Right cardiac atrium (tissue), 5 donors: ENCODE results near the gene CLMN. TPM values are rescaled to one million over a fixed set of nuclear protein-coding genes. Genes with fewer than 3 reads are reported as not detected.
A peak's percentile ranks its signal among the peaks of the same experiment; 100 is the strongest.

ENCODE experiments used
- ATAC-seq, 2 donors: fragments of 200-7000 bp; cut with Tn5 transposase; one replicate each; pipeline versions ENCODE4 v1.8.0 to v1.9.1; 2020; ENCODE audit warnings: moderate library complexity in 2 of 2, mild to moderate bottlenecking in 1 of 2
- DNase-seq, 3 donors: peaks; one replicate each; pipeline ENCODE4 v3.0.0-alpha.2; 2020
- H3K27ac ChIP-seq: one replicate; pipeline ENCODE4 v1.5.1; 2013; ENCODE audit warnings: mild to moderate bottlenecking, low read length, control low read depth, moderate library complexity
- H3K27me3 ChIP-seq: one replicate; pipeline ENCODE4 v1.6.1; 2013; ENCODE audit not compliant: control insufficient read depth, insufficient read depth
- H3K4me1 ChIP-seq: one replicate; pipeline ENCODE4 v1.6.1; 2013; ENCODE audit warnings: low read length; ENCODE audit not compliant: control insufficient read depth, insufficient read depth
- H3K4me3 ChIP-seq: one replicate; pipeline ENCODE4 v1.5.1; 2013; ENCODE audit warnings: low read length, control low read depth
- H3K9me3 ChIP-seq: one replicate; pipeline ENCODE4 v1.6.1; 2013; ENCODE audit warnings: low read length; ENCODE audit not compliant: control insufficient read depth
- whole genome bisulfite sequencing: extraction: QIAGEN DNeasy Blood & Tissue Kit; methylation state at CpG from one replicate; pipeline ENCODE4 v1.1.7; 2013; 5-methylcytosine and 5-hydroxymethylcytosine counted together
- intact Hi-C, 4 donors: fragments of 100-400 bp; cut with DNase I; formaldehyde crosslinking; loops; one replicate each; pipeline versions ENCODE4 v1.11.0 to v1.14.0; 2022 to 2023
- polyA plus RNA-seq: library from polyadenylated mRNA; stranded (reverse); fragments of 200-250 nt; gene quantifications from one replicate; pipeline ENCODE4 v1.2.3, GENCODE V29; 2013
- total RNA-seq, 4 donors: library from RNA; stranded (reverse); fragmentation: NEBNext Ultra II Directional; extraction: Animal tissue kit (Norgen Biotek cat#: 25700); gene quantifications; one replicate each; pipeline ENCODE4 v1.2.1, GENCODE V29; 2021
- donor health status: healthy with polysubstance abuse.
- donor health status: DM: no; HTN: yes; CAD: no.
- donor health status: DM: no; HTN: no; CAD: no.
- donor health status: DM: no; HTN: yes; CAD: no; lungs with severe emphysema.
- donor health status: DM: yes; HTN: yes; CAD: no.

The CLMN gene
- total and polyA plus RNA-seq, 5 donors = 3.1 to 9.1 (median 6.4) TPM

- 97% methylated on average over 2 of the region's 2 CpGs for WGBS
- ATAC-seq (no peak), DNase-seq (no peak)
- intact Hi-C loops = no loop called here
- Histone ChIP-seq H3K27ac (no peak overlapping the region), H3K4me1 (peaks cover 2% of the 10 kb centered on the region), H3K27me3 (no peaks in the 10 kb centered on the region), H3K9me3 (no peaks in the 10 kb centered on the region), H3K4me3 (no peak overlapping the region)
Measured at GRCh38 chr14:95245334-95245733, 74.4 kb downstream of the CLMN start.

DNA sequence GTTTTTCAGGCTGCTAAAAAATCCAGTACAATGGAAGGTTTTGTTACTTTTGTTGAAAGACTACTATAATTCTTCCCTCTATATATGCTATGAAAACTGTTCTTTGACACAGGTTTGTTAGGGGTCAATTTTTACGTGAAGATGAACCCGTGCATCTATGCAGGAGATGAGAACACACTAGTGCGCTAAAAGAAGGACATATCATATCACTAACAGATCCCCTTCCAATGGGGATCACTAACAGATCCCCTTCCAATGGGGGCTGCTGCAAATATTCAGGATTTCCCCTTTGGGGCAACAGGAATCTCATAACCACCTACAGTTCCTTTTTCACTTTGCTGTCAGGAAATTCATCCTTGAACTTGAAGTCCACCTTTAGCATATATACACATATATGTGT is 75.1 kb downstream of the CLMN start:
- ATAC-seq (no peak), DNase-seq (no peak)
- peaks cover 2% of the 10 kb centered on the region for H3K4me1 ChIP-seq
- intact Hi-C loops = no loop called here
- no peak overlapping the region for H3K27ac ChIP-seq
- no peaks in the 10 kb centered on the region for H3K9me3 ChIP-seq
- WGBS = 93% methylated on average over 3 of the region's 3 CpGs
- H3K4me3 ChIP-seq = no peak overlapping the region
- no peaks in the 10 kb centered on the region for H3K27me3 ChIP-seq

DNA sequence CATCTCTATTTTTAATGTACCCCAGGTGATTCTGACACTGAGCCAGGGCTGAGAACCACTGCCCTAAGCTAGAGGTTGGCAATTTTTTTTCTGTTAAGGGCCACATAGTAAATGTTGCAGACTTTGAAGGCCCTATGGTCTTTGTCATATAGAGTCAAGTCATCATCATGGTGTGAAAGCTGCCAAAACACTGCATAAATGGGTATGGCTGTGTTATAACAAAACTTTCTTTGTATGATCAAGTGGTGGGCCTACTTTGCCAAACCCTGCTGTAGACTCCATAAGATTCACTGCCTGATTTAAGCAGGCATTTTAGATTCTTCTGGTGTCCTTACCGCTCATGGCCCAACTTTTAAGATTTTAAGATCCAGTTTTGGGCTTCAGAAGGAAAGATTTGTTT is 76.8 kb downstream of the CLMN start:
- intact Hi-C loops = no loop called here
- H3K9me3 ChIP-seq = no peaks in the 10 kb centered on the region
- H3K27me3 ChIP-seq = no peaks in the 10 kb centered on the region
- H3K4me1 ChIP-seq = no peaks in the 10 kb centered on the region
- ATAC-seq (no peak), DNase-seq (no peak)
- no peak overlapping the region for H3K4me3 ChIP-seq
- H3K27ac ChIP-seq = no peak overlapping the region
- 96% methylated on average over 1 of the region's 1 CpG for WGBS

- no peaks in the 10 kb centered on the region for H3K4me1 ChIP-seq
- H3K4me3 ChIP-seq = no peak overlapping the region
- no peak for ATAC-seq
- no peak overlapping the region for H3K27ac ChIP-seq
- H3K27me3 ChIP-seq = no peaks in the 10 kb centered on the region
- no peaks in the 10 kb centered on the region for H3K9me3 ChIP-seq
- intact Hi-C loops = no loop called here
- no peak for DNase-seq
- 75% methylated on average over 6 of the region's 6 CpGs for WGBS
Measured at GRCh38 chr14:95240859-95241813, 78.6 kb downstream of the CLMN start.

- no peak overlapping the region for H3K27ac ChIP-seq
Measured at GRCh38 chr14:95238487-95239298, 81.0 kb downstream of the CLMN start.

DNA sequence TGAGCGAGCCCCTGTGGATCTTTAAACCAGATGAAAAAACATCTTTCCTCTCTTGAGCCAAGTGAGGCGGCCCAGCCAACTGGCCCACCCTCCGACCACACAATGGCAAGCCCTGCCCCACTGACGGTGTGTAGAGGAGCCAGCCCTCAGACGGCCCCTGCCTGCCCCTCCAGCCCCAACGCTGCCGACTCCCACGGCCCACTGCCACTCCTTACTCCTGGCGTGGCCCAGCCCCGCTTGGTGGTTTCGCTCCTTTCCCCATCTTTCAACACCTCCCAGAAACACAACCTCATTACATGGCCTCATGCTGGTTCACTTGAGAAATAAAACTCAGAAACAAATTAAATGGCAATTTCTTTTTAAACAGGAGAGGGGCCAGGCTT is 81.8 kb downstream of the CLMN start:
- no peak for ATAC-seq
- intact Hi-C loops = no loop called here
- DNase-seq = peak in 1 of 3 donors; percentile 69
- no peaks in the 10 kb centered on the region for H3K27me3 ChIP-seq
- no peaks in the 10 kb centered on the region for H3K9me3 ChIP-seq
- no peak overlapping the region for H3K27ac ChIP-seq
- H3K4me3 ChIP-seq = no peak overlapping the region
- WGBS = 64% methylated on average over 11 of the region's 11 CpGs
- H3K4me1 ChIP-seq = peaks cover 7% of the 10 kb centered on the region

More at GRCh38 chr14:95238487-95239298, 81.0 kb downstream of the CLMN start:
- no peak for DNase-seq
- intact Hi-C loops = no loop called here
- ATAC-seq = no peak
- Histone ChIP-seq H3K4me1 (peaks cover 7% of the 10 kb centered on the region), H3K27me3 (no peaks in the 10 kb centered on the region), H3K9me3 (no peaks in the 10 kb centered on the region), H3K4me3 (no peak overlapping the region)
- WGBS = 95% methylated on average over 10 of the region's 10 CpGs

GRCh38 chr14:95237121-95237957 is 82.4 kb downstream of the CLMN start:
- intact Hi-C loops = no loop called here
- no peak overlapping the region for H3K4me3 ChIP-seq
- no peaks in the 10 kb centered on the region for H3K9me3 ChIP-seq
- no peaks in the 10 kb centered on the region for H3K27me3 ChIP-seq
- H3K27ac ChIP-seq = no peak overlapping the region
- H3K4me1 ChIP-seq = peaks cover 7% of the 10 kb centered on the region
- ATAC-seq (no peak), DNase-seq (no peak)
- 83% methylated on average over 17 of the region's 17 CpGs for WGBS

- Histone ChIP-seq H3K27ac (no peak overlapping the region), H3K27me3 (no peaks in the 10 kb centered on the region), H3K4me1 (peaks cover 7% of the 10 kb centered on the region), H3K9me3 (no peaks in the 10 kb centered on the region), H3K4me3 (no peak overlapping the region)
- DNase-seq (peak in 2 of 3 donors; percentile 62 to 71), ATAC-seq (no peak)
- 70% methylated on average over 12 of the region's 12 CpGs for WGBS
- intact Hi-C loops = no loop called here
Measured at GRCh38 chr14:95236221-95236620, 83.5 kb downstream of the CLMN start.

GRCh38 chr14:95235767-95236166 is 83.9 kb downstream of the CLMN start:
- intact Hi-C loops = no loop called here
- Histone ChIP-seq H3K4me1 (peaks cover 7% of the 10 kb centered on the region), H3K27ac (no peak overlapping the region), H3K27me3 (no peaks in the 10 kb centered on the region), H3K9me3 (no peaks in the 10 kb centered on the region), H3K4me3 (no peak overlapping the region)
- ATAC-seq = no peak
- DNase-seq = no peak
- 91% methylated on average over 14 of the region's 14 CpGs for WGBS

- Histone ChIP-seq H3K4me1 (peaks cover 7% of the 10 kb centered on the region), H3K27me3 (no peaks in the 10 kb centered on the region), H3K4me3 (no peak overlapping the region), H3K27ac (no peak overlapping the region), H3K9me3 (no peaks in the 10 kb centered on the region)
- DNase-seq (no peak), ATAC-seq (no peak)
- 74% methylated on average over 4 of the region's 4 CpGs for WGBS
- intact Hi-C loops = no loop called here
Measured at GRCh38 chr14:95235351-95235750, 84.4 kb downstream of the CLMN start.
